CD4-positive, CD25-positive, alpha-beta regulatory T cell (primary cell): Measurements from ENCODE around the gene PPP2R3A. TPM values are rescaled to one million over a fixed set of nuclear protein-coding genes. Genes with fewer than 3 reads are reported as not detected.
A peak's percentile ranks its signal among the peaks of the same experiment; 100 is the strongest.
"Not testable (repeated sequence)": the region's sequence is repeated elsewhere in the genome, so short reads cannot be mapped to it uniquely, and the experiment has no call there.

Source experiments
- ATAC-seq, 2 donors: fragments of 150-1000 bp; cut with Tn5 transposase; one replicate each; pipeline ENCODE4 v1.10.0; 2021; ENCODE audit warnings: low read depth in 2 of 2, moderate number of reproducible peaks in 2 of 2, moderate library complexity in 1 of 2
- DNase-seq, 3 donors: peaks; one replicate each; pipeline versions ENCODE4 v3.0.0 to v3.0.0-alpha.2; 2012 to 2022; ENCODE audit warnings: mixed read lengths in 1 of 3
- H3K27ac ChIP-seq: one replicate; pipeline ENCODE4 v1.7.0; 2013; ENCODE audit warnings: mild to moderate bottlenecking, low read length; ENCODE audit not compliant: insufficient read depth, poor library complexity, severe bottlenecking
- H3K27me3 ChIP-seq: one replicate; pipeline ENCODE4 v1.7.0; 2013; ENCODE audit warnings: low read length; ENCODE audit not compliant: control insufficient read depth, insufficient read depth
- H3K36me3 ChIP-seq: one replicate; pipeline ENCODE4 v1.7.0; 2013; ENCODE audit warnings: mild to moderate bottlenecking, low read length, moderate library complexity; ENCODE audit not compliant: control insufficient read depth, insufficient read depth
- H3K4me1 ChIP-seq: 2 replicates; pipeline ENCODE4 v1.7.0; 2013; ENCODE audit warnings: mild to moderate bottlenecking, low read length; ENCODE audit not compliant: insufficient read depth, control insufficient read depth, poor library complexity, severe bottlenecking
- H3K4me3 ChIP-seq: one replicate; pipeline ENCODE4 v1.7.0; 2013; ENCODE audit warnings: low read depth, mild to moderate bottlenecking, low read length, moderate library complexity
- H3K9me3 ChIP-seq, 2 experiments: 1 replicate in 1 of 2; 2 replicates in 1 of 2; pipeline ENCODE4 v1.7.0; 2013; ENCODE audit warnings: low read length in 2 of 2, mild to moderate bottlenecking in 1 of 2, moderate library complexity in 1 of 2; ENCODE audit not compliant: control insufficient read depth in 2 of 2
- H3K27ac Mint-ChIP-seq, 3 donors: one replicate each; pipeline ENCODE4 v1.8.0; 2020 to 2022; ENCODE audit warnings: mild to moderate bottlenecking in 3 of 3, mixed read lengths in 3 of 3, moderate library complexity in 2 of 3
- H3K27me3 Mint-ChIP-seq: one replicate; pipeline ENCODE4 v1.8.0; 2022; ENCODE audit warnings: mild to moderate bottlenecking, mixed read lengths
- H3K36me3 Mint-ChIP-seq: one replicate; pipeline ENCODE4 v1.8.0; 2020; ENCODE audit warnings: mixed read lengths
- H3K4me1 Mint-ChIP-seq, 4 donors: one replicate each; pipeline ENCODE4 v1.8.0; 2020 to 2022; ENCODE audit warnings: mixed read lengths in 4 of 4, mild to moderate bottlenecking in 1 of 4
- H3K4me3 Mint-ChIP-seq, 4 donors: one replicate each; pipeline ENCODE4 v1.8.0; 2020 to 2022; ENCODE audit warnings: mild to moderate bottlenecking in 4 of 4, mixed read lengths in 4 of 4, moderate library complexity in 3 of 4
- H3K9me3 Mint-ChIP-seq, 7 donors: one replicate each; pipeline ENCODE4 v1.8.0; 2020 to 2022; ENCODE audit warnings: mixed read lengths in 7 of 7, mild to moderate bottlenecking in 3 of 7, moderate library complexity in 2 of 7
- polyA plus RNA-seq, 4 donors: library from polyadenylated mRNA; unstranded; fragments of 300-500 nt; fragmentation: Illumina TruSeq; gene quantifications; one replicate each; pipeline ENCODE4 v1.2.3, GENCODE V29; 2021
- total RNA-seq: library from RNA; stranded (reverse); gene quantifications from one replicate; pipeline ENCODE4 v1.2.3, GENCODE V29; 2022

PPP2R3A gene
- total and polyA plus RNA-seq, 5 donors from 2014 or later, result 0.03 to 0.27 (median 0.14) TPM

- Mint-ChIP-seq H3K9me3 (peaks cover 0 to 3% (median 0%) of the 10 kb centered on the region in 7 donors), H3K27me3 (no peaks in the 10 kb centered on the region), H3K36me3 (no peaks in the 10 kb centered on the region), H3K4me3 (no peak overlapping the region), H3K4me1 (peaks cover 0 to 6% (median 1%) of the 10 kb centered on the region in 4 donors), H3K27ac (no peak overlapping the region)
- Histone ChIP-seq H3K9me3 (no peaks in the 10 kb centered on the region), H3K36me3 (no peaks in the 10 kb centered on the region), H3K4me1 (no peaks in the 10 kb centered on the region), H3K4me3 (no peak overlapping the region), H3K27ac (no peak overlapping the region), H3K27me3 (no peaks in the 10 kb centered on the region)
- DNase-seq (no peak), ATAC-seq (no peak)
Observed at GRCh38 chr3:136134091-136134490, 168.6 kb downstream of the PPP2R3A start.

GRCh38 chr3:136135039-136135802 lies 169.7 kb downstream of the PPP2R3A start:
- Histone ChIP-seq H3K9me3 (no peaks in the 10 kb centered on the region), H3K27ac (no peak overlapping the region), H3K4me1 (no peaks in the 10 kb centered on the region), H3K4me3 (no peak overlapping the region), H3K36me3 (no peaks in the 10 kb centered on the region), H3K27me3 (no peaks in the 10 kb centered on the region)
- ATAC-seq (no peak), DNase-seq (no peak)
- Mint-ChIP-seq H3K9me3 (peaks cover 0 to 3% (median 0%) of the 10 kb centered on the region in 7 donors), H3K27ac (peak overlapping the region in 1 of 3 donors; percentile 11), H3K27me3 (no peaks in the 10 kb centered on the region), H3K36me3 (no peaks in the 10 kb centered on the region), H3K4me1 (peaks cover 0 to 4% (median 1%) of the 10 kb centered on the region in 4 donors), H3K4me3 (no peak overlapping the region)

- no peak overlapping the region for H3K4me3 ChIP-seq
- no peak for DNase-seq
- H3K27me3 ChIP-seq, result no peaks in the 10 kb centered on the region
- H3K27ac ChIP-seq, result no peak overlapping the region
- no peak for ATAC-seq
- Mint-ChIP-seq H3K27me3 (no peaks in the 10 kb centered on the region), H3K27ac (peak overlapping the region in 1 of 3 donors; percentile 46), H3K4me1 (peaks cover 0 to 7% (median 3%) of the 10 kb centered on the region in 4 donors), H3K4me3 (no peak overlapping the region), H3K9me3 (no peaks in the 10 kb centered on the region), H3K36me3 (no peaks in the 10 kb centered on the region)
- no peaks in the 10 kb centered on the region for H3K4me1 ChIP-seq
- no peaks in the 10 kb centered on the region for H3K36me3 ChIP-seq
- no peaks in the 10 kb centered on the region for H3K9me3 ChIP-seq
Observed at GRCh38 chr3:136136454-136136853, 170.9 kb downstream of the PPP2R3A start.

DNA sequence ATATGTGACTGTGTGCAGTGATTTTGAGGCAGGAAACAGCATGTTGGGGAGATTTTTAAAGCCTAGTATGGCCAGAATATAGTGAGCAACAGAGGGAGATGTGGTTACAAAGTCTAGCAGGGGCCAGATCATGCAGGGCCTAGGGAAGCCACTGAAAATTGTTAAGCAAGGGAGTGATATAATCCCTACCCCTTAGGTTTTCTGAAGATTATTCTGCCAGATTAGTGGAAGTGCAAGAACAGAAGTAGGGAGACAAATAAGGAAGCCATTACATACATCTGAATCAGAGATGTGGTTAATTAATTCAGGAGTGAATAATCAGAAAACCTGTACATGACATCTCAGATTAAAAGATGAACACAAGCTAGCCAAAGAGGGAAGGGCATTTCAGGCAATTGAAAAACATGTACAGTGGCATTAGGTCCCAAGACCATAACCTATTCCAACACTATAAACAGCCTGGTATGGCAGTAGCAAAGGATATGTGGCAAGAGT lies 175.8 kb downstream of the PPP2R3A start:
- H3K36me3 Mint-ChIP-seq, result no peaks in the 10 kb centered on the region
- Histone ChIP-seq H3K9me3 (no peaks in the 10 kb centered on the region), H3K27ac (no peak overlapping the region), H3K36me3 (no peaks in the 10 kb centered on the region), H3K27me3 (no peaks in the 10 kb centered on the region), H3K4me3 (no peak overlapping the region), H3K4me1 (no peaks in the 10 kb centered on the region)
- no peaks in the 10 kb centered on the region for H3K9me3 Mint-ChIP-seq
- H3K4me1 Mint-ChIP-seq, result peaks cover 12 to 21% (median 15%) of the 10 kb centered on the region in 4 donors
- H3K27ac Mint-ChIP-seq, result peak overlapping the region in 1 of 3 donors; percentile 60
- H3K27me3 Mint-ChIP-seq, result no peaks in the 10 kb centered on the region
- no peak overlapping the region for H3K4me3 Mint-ChIP-seq
- DNase-seq (no peak), ATAC-seq (no peak)

DNA sequence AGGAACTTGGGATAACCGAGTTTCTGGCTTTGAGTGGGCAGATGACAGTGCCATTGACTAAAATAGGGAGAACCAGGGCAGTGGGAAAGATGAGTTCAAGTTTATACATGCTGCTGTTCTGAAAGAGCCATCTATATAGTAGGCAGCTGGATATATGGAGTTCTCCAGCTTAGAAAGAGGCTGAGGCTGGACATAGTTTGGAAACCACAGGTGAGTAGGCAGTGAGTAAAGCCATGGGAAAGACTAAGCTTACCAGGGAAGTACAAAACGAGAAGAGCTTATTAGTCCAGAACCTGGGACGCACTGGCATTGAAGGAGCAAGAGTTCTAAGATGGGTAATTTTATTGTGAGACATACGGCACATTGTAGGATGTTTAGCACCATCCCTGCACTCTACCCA lies 176.4 kb downstream of the PPP2R3A start:
- Histone ChIP-seq H3K27ac (no peak overlapping the region), H3K36me3 (no peaks in the 10 kb centered on the region), H3K4me1 (no peaks in the 10 kb centered on the region), H3K27me3 (no peaks in the 10 kb centered on the region), H3K4me3 (no peak overlapping the region), H3K9me3 (no peaks in the 10 kb centered on the region)
- no peaks in the 10 kb centered on the region for H3K9me3 Mint-ChIP-seq
- ATAC-seq, result no peak
- H3K36me3 Mint-ChIP-seq, result no peaks in the 10 kb centered on the region
- no peak for DNase-seq
- peak overlapping the region in 1 of 3 donors; percentile 44 for H3K27ac Mint-ChIP-seq
- peaks cover 13 to 22% (median 15%) of the 10 kb centered on the region in 4 donors for H3K4me1 Mint-ChIP-seq
- no peak overlapping the region for H3K4me3 Mint-ChIP-seq
- H3K27me3 Mint-ChIP-seq, result no peaks in the 10 kb centered on the region

DNA sequence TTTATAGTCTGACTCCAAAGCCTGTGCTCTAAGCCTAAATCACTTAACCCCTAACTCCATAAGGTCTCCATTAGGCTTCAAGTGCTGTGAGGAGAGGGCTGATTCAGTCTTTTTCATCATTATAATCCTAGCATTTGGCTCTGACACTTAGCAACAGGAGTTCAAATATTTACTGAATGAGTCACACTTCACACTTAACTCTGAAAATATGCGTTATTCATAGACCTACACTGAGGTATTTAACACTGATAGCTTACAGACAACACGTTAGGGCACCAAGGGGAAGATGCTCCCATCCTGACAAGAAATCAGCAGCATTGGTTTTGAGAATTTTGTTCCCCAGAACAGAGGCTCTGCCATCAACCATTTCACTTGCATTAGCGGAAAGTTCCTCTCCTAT lies 177.1 kb downstream of the PPP2R3A start:
- Mint-ChIP-seq H3K36me3 (no peaks in the 10 kb centered on the region), H3K9me3 (no peaks in the 10 kb centered on the region), H3K27me3 (no peaks in the 10 kb centered on the region), H3K4me1 (peaks cover 14 to 23% (median 18%) of the 10 kb centered on the region in 4 donors), H3K4me3 (no peak overlapping the region), H3K27ac (peak overlapping the region in 1 of 3 donors; percentile 44)
- H3K9me3 ChIP-seq, result no peaks in the 10 kb centered on the region
- DNase-seq (no peak), ATAC-seq (no peak)
- H3K4me3 ChIP-seq, result no peak overlapping the region
- H3K27me3 ChIP-seq, result no peaks in the 10 kb centered on the region
- no peaks in the 10 kb centered on the region for H3K36me3 ChIP-seq
- no peak overlapping the region for H3K27ac ChIP-seq
- no peaks in the 10 kb centered on the region for H3K4me1 ChIP-seq

- H3K27ac ChIP-seq, H3K4me1 ChIP-seq, H3K27ac Mint-ChIP-seq, H3K4me3 Mint-ChIP-seq, H3K9me3 ChIP-seq, H3K27me3 ChIP-seq, H3K36me3 ChIP-seq, H3K36me3 Mint-ChIP-seq, ATAC-seq, H3K27me3 Mint-ChIP-seq, H3K9me3 Mint-ChIP-seq, DNase-seq, H3K4me3 ChIP-seq: not testable (repeated sequence)
- H3K4me1 Mint-ChIP-seq, result peaks cover 17 to 40% (median 27%) of the 10 kb centered on the region in 4 donors
Observed at GRCh38 chr3:136144397-136144796, 178.9 kb downstream of the PPP2R3A start.
